ENCODE data around the gene GALNT2. TPM values are rescaled to one million over a fixed set of nuclear protein-coding genes. Genes with fewer than 3 reads are reported as not detected.

GALNT2 gene
- total and polyA plus RNA-seq, 9 of the 15 experiments (the other 6 are each of a cell fraction or from before 2014, with no cell fraction given): 1.6 to 106 (median 51.9) TPM

DNA sequence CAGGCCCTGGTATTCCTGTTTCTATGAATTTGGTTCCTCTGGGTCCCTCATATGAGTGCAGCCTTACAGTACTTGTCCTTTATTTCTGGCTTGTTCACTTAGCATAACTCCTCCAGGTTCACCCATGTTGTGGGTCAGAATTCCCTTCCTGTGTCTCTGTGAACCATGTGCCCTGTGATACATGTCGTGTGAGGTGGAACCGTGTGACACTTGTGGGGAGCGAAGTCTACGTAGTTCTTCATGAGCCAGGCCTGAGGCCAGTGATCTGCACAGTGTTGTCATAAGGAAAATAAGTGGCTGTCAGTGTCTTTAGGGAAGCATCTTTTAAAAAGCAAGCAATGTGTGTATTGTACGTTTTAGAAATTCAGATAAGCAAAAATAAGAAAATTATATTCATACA lies 122.8 kb downstream of the GALNT2 start:
- TF ChIP-seq CHCHD3 (CRISPR knock-in tag; IDR thresholded peaks at IDR 0.05) (no peak), ETS2 (tag; IDR thresholded peaks at IDR 0.05; ENCODE audit: borderline replicate concordance, poor library complexity, severe bottlenecking) (no peak), YBX1 (IDR thresholded peaks at IDR 0.05) (no peak), ZKSCAN1 (IDR thresholded peaks at IDR 0.05; ENCODE audit: low read depth, low read length) (no peak), ZNF644 (tag; IDR thresholded peaks at IDR 0.05; ENCODE audit: low read depth) (no peak), ZNF23 (CRISPR knock-in tag; IDR thresholded peaks at IDR 0.05) (no peak), THRAP3 (IDR thresholded peaks at IDR 0.05; ENCODE audit: borderline replicate concordance) (no peak)
- TF ChIP-seq, protein P1, sequence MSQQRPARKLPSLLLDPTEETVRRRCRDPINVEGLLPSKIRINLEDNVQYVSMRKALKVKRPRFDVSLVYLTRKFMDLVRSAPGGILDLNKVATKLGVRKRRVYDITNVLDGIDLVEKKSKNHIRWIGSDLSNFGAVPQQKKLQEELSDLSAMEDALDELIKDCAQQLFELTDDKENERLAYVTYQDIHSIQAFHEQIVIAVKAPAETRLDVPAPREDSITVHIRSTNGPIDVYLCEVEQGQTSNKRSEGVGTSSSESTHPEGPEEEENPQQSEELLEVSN (IDR thresholded peaks at IDR 0.05; ENCODE audit: borderline replicate concordance in 1 of 2, extremely low read depth in 1 of 2, insufficient read depth in 1 of 2, insufficient read length in 1 of 2, low read depth in 1 of 2, low read length in 1 of 2, poor library complexity in 1 of 2, severe bottlenecking in 1 of 2): no peak
- in situ Hi-C loops (cut with MboI): no loop called here
- Histone ChIP-seq H3K4me1 (replicated peaks in 1 of 2; ENCODE audit: control insufficient read depth in 2 of 2, insufficient read depth in 2 of 2, low read length in 2 of 2) (peaks cover 6 to 32% of the 10 kb centered on the region in 2 experiments; a peak in 4 of 5 replicates), H3K79me2 (ENCODE audit: control insufficient read depth, insufficient read depth, low read length) (peaks cover 54% of the 10 kb centered on the region), H4K20me1 (replicated peaks; ENCODE audit: control insufficient read depth, insufficient read depth, low read length) (no peaks in the 10 kb centered on the region), H2AFZ (ENCODE audit: low read depth, low read length) (no peak overlapping the region), H3K27me3 (ENCODE audit: control insufficient read depth in 2 of 2, insufficient read depth in 2 of 2, low read length in 2 of 2) (no peaks in the 10 kb centered on the region), H3K9me1 (ENCODE audit: control insufficient read depth, insufficient read depth, low read length) (no peaks in the 10 kb centered on the region), H3K36me3 (ENCODE audit: control insufficient read depth, insufficient read depth, low read length) (peaks cover 43% of the 10 kb centered on the region), H3K9ac (ENCODE audit: insufficient read depth in 1 of 2, low read depth in 2 of 2, low read length in 2 of 2) (no peak overlapping the region), H3K27ac (ENCODE audit: extremely low read depth, low read depth, low read length) (no peak overlapping the region), H3K9me3 (replicated peaks; ENCODE audit: control insufficient read depth, insufficient read depth, low read depth, low read length) (no peaks in the 10 kb centered on the region), H3K4me3 (no peak overlapping the region), H3K4me2 (ENCODE audit: insufficient read depth, low read length) (no peak overlapping the region)
- DNase-seq (ENCODE audit: extremely low read depth in 1 of 4, low spot score in 3 of 4) (no peak), ATAC-seq (no peak), FAIRE-seq (no peak)
- BruUV-seq (replicated peaks): no TSS peak
- 80% methylated on average over 5 of the region's 5 CpGs for whole genome bisulfite sequencing (ENCODE audit: insufficient coverage, low coverage, missing lambda C conversion rate)
- CTCF ChIA-PET (ENCODE audit: low intra/inter-chr PET ratio): no interaction called here
- intact Hi-C loops (cut with micrococcal nuclease): loop anchor here (5.0 kb wide), 1 partner anchor 48 kb away; no protein-coding TSS in a partner anchor
- POLR2A ChIA-PET: interaction anchor here (0.7 to 1.7 kb wide), 3 partner anchors 9 to 782 kb away, joined by 4 to 8 read pairs (median 5); no protein-coding TSS in a partner anchor

Data from K562 (cell line).